ENCODE data around the gene EPB41L1.

GRCh38 chr20:36132802-36133211 is 21.7 kb upstream of the EPB41L1 start:
- TF ChIP-seq CTCF (conservative IDR thresholded peaks at IDR 0.05; ENCODE audit: low read depth in 2 of 2) = no peak
- no peak for TF ChIP-seq EZH2 (IDR thresholded peaks at IDR 0.05; ENCODE audit: low read depth, unreplicated experiment)
